Subcutaneous adipose tissue (tissue), 4 donors: ENCODE results near the gene TEN1. TPM values are rescaled to one million over a fixed set of nuclear protein-coding genes. Genes with fewer than 3 reads are reported as not detected.

ENCODE experiments used
- CTCF ChIP-seq: fragments of 450-650 bp; IDR thresholded peaks from one replicate; pipeline ENCODE4 v1.5.1; 2016; ENCODE audit warnings: low read depth, mild to moderate bottlenecking, control low read depth, antibody characterized with exemption, moderate library complexity
- total RNA-seq, 4 donors: library from RNA; depleted of rRNA; stranded (reverse); fragments of >200 nt; gene quantifications; one replicate each; pipeline ENCODE4 v1.1.0, GENCODE V29; 2016

Gene TEN1
- total RNA-seq, 4 donors from 2014 or later: 4.7 to 29.0 (median 20.8) TPM

GRCh38 chr17:75942473-75942872 is 36.6 kb upstream of the TEN1 start:
- TF ChIP-seq CTCF: no peak

GRCh38 chr17:75943491-75943890 is 35.5 kb upstream of the TEN1 start:
- no peak for TF ChIP-seq CTCF

GRCh38 chr17:75945211-75945610 is 33.8 kb upstream of the TEN1 start:
- TF ChIP-seq CTCF: no peak

GRCh38 chr17:75950421-75950820 is 28.6 kb upstream of the TEN1 start:
- TF ChIP-seq CTCF: no peak

- TF ChIP-seq CTCF: no peak
These were observed 28.0 kb upstream of the TEN1 start for GRCh38 chr17:75950855-75951554.

- TF ChIP-seq CTCF: no peak
These were observed 19.8 kb upstream of the TEN1 start for GRCh38 chr17:75959051-75959838.

GRCh38 chr17:75959839-75960511 is 19.1 kb upstream of the TEN1 start:
- no peak for TF ChIP-seq CTCF
